Measurements from ENCODE around the gene R3HCC1L.

GRCh38 chr10:98259606-98260315 lies 125.3 kb downstream of the R3HCC1L start:
- no peak for TF ChIP-seq ARNTL (CRISPR knock-in tag; IDR thresholded peaks at IDR 0.05; ENCODE audit: borderline replicate concordance, low read depth)
- no peak for TF ChIP-seq CREB5 (CRISPR knock-in tag; IDR thresholded peaks at IDR 0.05; ENCODE audit: low read depth)
- TF ChIP-seq TSHZ2 (CRISPR knock-in tag; IDR thresholded peaks at IDR 0.05): no peak
- TF ChIP-seq SNAI2 (CRISPR knock-in tag; IDR thresholded peaks at IDR 0.05): no peak
- no peak for TF ChIP-seq CSDC2 (CRISPR knock-in tag; IDR thresholded peaks at IDR 0.05)
- no peak for TF ChIP-seq ESRRG (CRISPR knock-in tag; IDR thresholded peaks at IDR 0.05)
- no peak for TF ChIP-seq ZNF565 (CRISPR knock-in tag; conservative IDR thresholded peaks at IDR 0.05; ENCODE audit: low read depth)
- no peak for TF ChIP-seq TCF4 (CRISPR knock-in tag; IDR thresholded peaks at IDR 0.05; ENCODE audit: borderline replicate concordance)
- TF ChIP-seq TOX (CRISPR knock-in tag; IDR thresholded peaks at IDR 0.05; ENCODE audit: borderline replicate concordance): no peak
- TF ChIP-seq PATZ1 (CRISPR knock-in tag; IDR thresholded peaks at IDR 0.05; ENCODE audit: borderline replicate concordance): no peak
- TF ChIP-seq GLIS3 (CRISPR knock-in tag; IDR thresholded peaks at IDR 0.05): no peak
- no peak for TF ChIP-seq ZC3H10 (CRISPR knock-in tag; IDR thresholded peaks at IDR 0.05)
- TF ChIP-seq CSRNP3 (CRISPR knock-in tag; IDR thresholded peaks at IDR 0.05): no peak
- TF ChIP-seq RARB (CRISPR knock-in tag; IDR thresholded peaks at IDR 0.05): no peak
